Neural cell (in vitro differentiated cells): ENCODE data around the gene TMEM53. TPM values are rescaled to one million over a fixed set of nuclear protein-coding genes. Genes with fewer than 3 reads are reported as not detected.

Experiments
- H2AFZ ChIP-seq: fragments of 200-600, 300-800 bp; sonication (generic), shearing (Covaris generic); 2 replicates; pipeline ENCODE4 v1.6.0; 2014; ENCODE audit warnings: low read depth, mild to moderate bottlenecking, antibody characterized with exemption, low read length, moderate library complexity
- H3F3A ChIP-seq: fragments of 200-600 bp; shearing (Covaris generic); 2 replicates; pipeline ENCODE4 v1.6.1; 2016; ENCODE audit warnings: mild to moderate bottlenecking, moderate library complexity, mixed read lengths, antibody characterized with exemption, low read length; ENCODE audit not compliant: insufficient read depth, poor library complexity, severe bottlenecking
- H3K27ac ChIP-seq: fragments of 200-600, 300-800 bp; sonication (generic), shearing (Covaris generic); 2 replicates; pipeline ENCODE4 v1.5.1; 2014; ENCODE audit warnings: mild to moderate bottlenecking, low read length, moderate library complexity
- H3K27me3 ChIP-seq: fragments of 300-800, 200-600 bp; sonication (generic), shearing (Covaris generic); 2 replicates; pipeline ENCODE4 v1.6.0; 2014; ENCODE audit warnings: mild to moderate bottlenecking, low read depth, low read length, moderate library complexity; ENCODE audit not compliant: insufficient read depth
- H3K36me3 ChIP-seq: fragments of 300-800, 200-600 bp; sonication (generic), shearing (Covaris generic); 2 replicates; pipeline ENCODE4 v1.5.1; 2014; ENCODE audit warnings: mild to moderate bottlenecking, antibody characterized with exemption, low read length, moderate library complexity; ENCODE audit not compliant: insufficient read depth
- H3K4me2 ChIP-seq: fragments of 300-800, 200-600 bp; sonication (generic), shearing (Covaris generic); 2 replicates; pipeline ENCODE4 v1.6.0; 2014; ENCODE audit warnings: mild to moderate bottlenecking, low read length
- H3K4me3 ChIP-seq: fragments of 300-800, 200-600 bp; sonication (generic), shearing (Covaris generic); 2 replicates; pipeline ENCODE4 v1.5.1; 2014; ENCODE audit warnings: mild to moderate bottlenecking, low read length, moderate library complexity
- H3K79me2 ChIP-seq: fragments of 200-600 bp; shearing (Covaris generic); replicated peaks from 2 replicates; pipeline ENCODE4 v1.6.0; 2014; ENCODE audit warnings: mild to moderate bottlenecking, low read length, moderate library complexity; ENCODE audit not compliant: insufficient read depth
- H3K9ac ChIP-seq: fragments of 300-800, 200-600 bp; sonication (generic), shearing (Covaris generic); 2 replicates; pipeline ENCODE4 v1.6.1; 2016; ENCODE audit warnings: mild to moderate bottlenecking, low read length, mixed read lengths
- H3K9me2 ChIP-seq: fragments of 200-600 bp; shearing (Covaris generic); 2 replicates; pipeline ENCODE4 v1.6.1; 2016; ENCODE audit warnings: mild to moderate bottlenecking, low read length, mixed read lengths; ENCODE audit not compliant: insufficient read depth
- H3K9me3 ChIP-seq: fragments of 200-600, 300-800 bp; sonication (generic), shearing (Covaris generic); 2 replicates; pipeline ENCODE4 v1.6.1; 2016; ENCODE audit warnings: mild to moderate bottlenecking, mixed run types, low read length, moderate library complexity, mixed read lengths
- H4K20me1 ChIP-seq: fragments of 200-600 bp; shearing (Covaris generic); 2 replicates; pipeline ENCODE4 v1.6.1; 2016; ENCODE audit warnings: mild to moderate bottlenecking, mixed run types; ENCODE audit not compliant: insufficient read depth
- CTCF ChIP-seq: fragments of 450-650 bp; IDR thresholded peaks from 2 replicates; pipeline ENCODE4 v1.5.1; 2014; ENCODE audit warnings: antibody characterized with exemption, mild to moderate bottlenecking, moderate library complexity; ENCODE audit not compliant: poor library complexity, severe bottlenecking
- EP300 ChIP-seq: fragments of 450-650 bp; conservative IDR thresholded peaks from 2 replicates; pipeline ENCODE4 v1.6.1; 2014; ENCODE audit warnings: antibody characterized with exemption, mild to moderate bottlenecking, moderate library complexity; ENCODE audit not compliant: poor library complexity, severe bottlenecking
- EZH2 ChIP-seq: fragments of 200-600, 300-800 bp; shearing (Covaris generic), sonication (generic); IDR thresholded peaks from 2 replicates; pipeline ENCODE4 v1.6.1; 2014; ENCODE audit warnings: antibody characterized with exemption, low read length, borderline replicate concordance, mild to moderate bottlenecking; ENCODE audit not compliant: insufficient read depth, poor library complexity, severe bottlenecking
- MXI1 ChIP-seq: fragments of 450-650 bp; conservative IDR thresholded peaks from 2 replicates; pipeline ENCODE4 v1.6.1; 2014; ENCODE audit warnings: antibody characterized with exemption, mild to moderate bottlenecking; ENCODE audit not compliant: poor library complexity, severe bottlenecking
- POLR2AphosphoS5 ChIP-seq: IDR thresholded peaks from 2 replicates; pipeline ENCODE4 v1.6.1; 2012
- RAD21 ChIP-seq: fragments of 450-650 bp; conservative IDR thresholded peaks from 2 replicates; pipeline ENCODE4 v1.6.1; 2014; ENCODE audit warnings: antibody characterized with exemption, mild to moderate bottlenecking, moderate library complexity
- REST ChIP-seq: IDR thresholded peaks from 2 replicates; pipeline ENCODE4 v1.6.1; 2012; ENCODE audit warnings: borderline replicate concordance
- SMC3 ChIP-seq: fragments of 450-650 bp; conservative IDR thresholded peaks from 2 replicates; pipeline ENCODE4 v1.6.1; 2014; ENCODE audit warnings: antibody characterized with exemption, mild to moderate bottlenecking, moderate library complexity; ENCODE audit not compliant: poor library complexity
- TAF1 ChIP-seq: IDR thresholded peaks from 2 replicates; pipeline ENCODE4 v1.6.1; 2012; ENCODE audit warnings: low read depth
- polyA plus RNA-seq: library from polyadenylated mRNA; depleted of rRNA; stranded (reverse); fragments of >200 nt; gene quantifications from 2 replicates; pipeline ENCODE4 v1.2.3, GENCODE V29; 2014

TMEM53 gene
- polyA plus RNA-seq, 1 donor from 2014 or later = 13.4 TPM

- no peaks in the 10 kb centered on the region for H3K9me3 ChIP-seq
- no peak overlapping the region for H3K4me2 ChIP-seq
- H3K4me3 ChIP-seq = no peak overlapping the region
- no peak overlapping the region for H2AFZ ChIP-seq
- no peak overlapping the region for H3K27ac ChIP-seq
- no peaks in the 10 kb centered on the region for H4K20me1 ChIP-seq
- no peaks in the 10 kb centered on the region for H3K9me2 ChIP-seq
- H3K9ac ChIP-seq = no peak overlapping the region
- no peaks in the 10 kb centered on the region for H3K36me3 ChIP-seq
- no peaks in the 10 kb centered on the region for H3F3A ChIP-seq
- no peak for TF ChIP-seq POLR2AphosphoS5
- TF ChIP-seq REST = no peak
- no peak for TF ChIP-seq EZH2
- no peak for TF ChIP-seq SMC3
- no peak for TF ChIP-seq TAF1
- TF ChIP-seq MXI1 = no peak
- no peak for TF ChIP-seq RAD21
- TF ChIP-seq CTCF = no peak
- TF ChIP-seq EP300 = no peak
- H3K79me2 ChIP-seq = no peaks in the 10 kb centered on the region
- H3K27me3 ChIP-seq = no peaks in the 10 kb centered on the region
These were observed 42.9 kb upstream of the TMEM53 start for GRCh38 chr1:44717156-44717555.

GRCh38 chr1:44714944-44715571, 40.8 kb upstream of the TMEM53 start:
- Histone ChIP-seq H3K4me3 (no peak overlapping the region), H3K9me2 (no peaks in the 10 kb centered on the region), H4K20me1 (no peaks in the 10 kb centered on the region), H3F3A (no peaks in the 10 kb centered on the region), H3K36me3 (no peaks in the 10 kb centered on the region), H2AFZ (no peak overlapping the region), H3K4me2 (no peak overlapping the region), H3K9ac (no peak overlapping the region), H3K27me3 (no peaks in the 10 kb centered on the region), H3K9me3 (no peaks in the 10 kb centered on the region), H3K27ac (no peak overlapping the region), H3K79me2 (no peaks in the 10 kb centered on the region)
- TF ChIP-seq RAD21 (peak; percentile 69), POLR2AphosphoS5 (no peak), CTCF (peak; percentile 86), SMC3 (peak; percentile 65)
